NT2/D1 (cell line): Measurements from ENCODE around the gene MGARP.

Source experiments
- DNase-seq: peaks from one replicate; pipeline ENCODE4 v3.0.0-alpha.2; 2011; ENCODE audit warnings: low read depth, low spot score
- H3K27me3 ChIP-seq: 2 replicates; pipeline ENCODE4 v1.6.0; 2011; ENCODE audit warnings: mild to moderate bottlenecking; ENCODE audit not compliant: insufficient read length, insufficient read depth
- H3K36me3 ChIP-seq: 2 replicates; pipeline ENCODE4 v1.6.1; 2011; ENCODE audit warnings: mild to moderate bottlenecking, low read length, mixed read lengths; ENCODE audit not compliant: insufficient read depth, insufficient read length
- H3K4me1 ChIP-seq: 2 replicates; pipeline ENCODE4 v1.5.1; 2011; ENCODE audit not compliant: insufficient read depth, insufficient read length
- H3K4me3 ChIP-seq: 2 replicates; pipeline ENCODE4 v1.5.1; 2011; ENCODE audit warnings: low read depth; ENCODE audit not compliant: insufficient read length
- H3K9ac ChIP-seq: 2 replicates; pipeline ENCODE4 v1.6.0; 2011; ENCODE audit warnings: low read depth; ENCODE audit not compliant: insufficient read length
- H3K9me3 ChIP-seq: 2 replicates; pipeline ENCODE4 v1.5.1; 2011; ENCODE audit warnings: mild to moderate bottlenecking, low read length; ENCODE audit not compliant: insufficient read depth
- SUZ12 ChIP-seq: IDR thresholded peaks from 2 replicates; pipeline ENCODE4 v1.6.1; 2011; ENCODE audit not compliant: insufficient read length, insufficient read depth; ENCODE audit errors: extremely low read depth
- YY1 ChIP-seq: IDR thresholded peaks from 2 replicates; pipeline ENCODE4 v1.6.1; 2011; ENCODE audit not compliant: insufficient read length, insufficient read depth
- ZNF274 ChIP-seq: IDR thresholded peaks from 2 replicates; pipeline ENCODE4 v1.6.1; 2011; ENCODE audit warnings: mild to moderate bottlenecking, low read depth, low read length

Gene MGARP

DNA sequence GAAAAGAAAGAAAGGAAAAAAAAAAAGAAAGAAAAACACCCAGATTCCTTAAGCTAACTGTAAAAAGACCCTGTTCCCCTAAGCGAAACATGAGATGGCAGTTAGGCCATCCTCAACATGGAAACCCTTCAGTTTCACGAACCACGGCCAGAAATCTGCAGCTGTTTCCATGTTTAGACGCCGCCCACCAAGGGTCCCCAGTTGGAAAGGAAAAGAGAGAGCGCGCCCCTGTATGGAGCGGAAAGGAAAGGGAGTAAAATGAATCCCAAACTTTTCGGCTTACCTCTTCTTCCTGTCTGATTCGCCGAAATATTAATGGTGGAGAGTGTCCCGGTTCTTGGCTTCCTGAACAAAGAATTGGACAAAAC, 38.3 kb downstream of the MGARP start:
- no peak overlapping the region for H3K9ac ChIP-seq

DNA sequence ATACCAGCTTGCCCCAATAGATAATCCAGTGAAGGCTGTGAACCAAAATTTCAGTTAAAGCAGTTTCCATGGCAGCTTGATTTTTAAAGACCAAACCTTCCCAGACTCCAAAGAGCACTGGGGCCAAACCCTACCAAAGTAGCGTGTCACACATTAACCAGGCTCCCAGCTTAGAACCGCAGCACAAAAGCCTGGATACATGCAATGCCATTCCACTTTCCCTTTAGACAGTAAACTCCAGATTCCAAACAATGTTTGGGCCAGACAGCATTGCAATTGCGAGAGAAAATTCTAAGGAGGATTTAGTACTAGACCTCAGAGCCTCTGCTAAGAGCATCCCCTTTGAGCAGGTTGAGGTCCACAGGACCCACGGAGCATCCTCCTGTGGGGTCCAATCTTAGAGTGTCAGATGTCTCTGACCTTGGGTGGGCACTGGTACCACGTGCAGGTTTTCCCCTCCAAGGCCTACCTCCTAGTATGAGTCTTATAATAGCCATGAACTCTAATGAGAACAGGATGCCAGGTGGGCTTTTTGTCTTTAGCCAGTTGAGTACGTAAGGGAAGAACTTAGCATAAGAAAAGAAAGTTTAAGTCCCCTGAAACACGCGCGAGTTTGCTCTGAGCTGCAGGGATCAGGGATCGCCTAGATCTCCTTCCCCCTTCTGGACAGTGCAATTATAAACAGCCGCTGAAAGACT, 38.8 kb downstream of the MGARP start:
- H3K9ac ChIP-seq = no peak overlapping the region
- TF ChIP-seq ZNF274 = no peak
- TF ChIP-seq SUZ12 = no peak
- TF ChIP-seq YY1 = no peak
- H3K4me1 ChIP-seq = peaks cover 3% of the 10 kb centered on the region
- H3K27me3 ChIP-seq = no peaks in the 10 kb centered on the region
- H3K4me3 ChIP-seq = no peak overlapping the region
- peak; percentile 39 for DNase-seq
- no peaks in the 10 kb centered on the region for H3K36me3 ChIP-seq
- peaks cover 9% of the 10 kb centered on the region for H3K9me3 ChIP-seq

More for the DNA sequence above, 38.3 kb downstream of the MGARP start:
- no peaks in the 10 kb centered on the region for H3K27me3 ChIP-seq
- H3K4me1 ChIP-seq = peaks cover 3% of the 10 kb centered on the region
- H3K4me3 ChIP-seq = no peak overlapping the region
- H3K36me3 ChIP-seq = no peaks in the 10 kb centered on the region
- peaks cover 9% of the 10 kb centered on the region for H3K9me3 ChIP-seq
- DNase-seq = no peak
- no peak for TF ChIP-seq YY1
- no peak for TF ChIP-seq ZNF274
- TF ChIP-seq SUZ12 = no peak

DNA sequence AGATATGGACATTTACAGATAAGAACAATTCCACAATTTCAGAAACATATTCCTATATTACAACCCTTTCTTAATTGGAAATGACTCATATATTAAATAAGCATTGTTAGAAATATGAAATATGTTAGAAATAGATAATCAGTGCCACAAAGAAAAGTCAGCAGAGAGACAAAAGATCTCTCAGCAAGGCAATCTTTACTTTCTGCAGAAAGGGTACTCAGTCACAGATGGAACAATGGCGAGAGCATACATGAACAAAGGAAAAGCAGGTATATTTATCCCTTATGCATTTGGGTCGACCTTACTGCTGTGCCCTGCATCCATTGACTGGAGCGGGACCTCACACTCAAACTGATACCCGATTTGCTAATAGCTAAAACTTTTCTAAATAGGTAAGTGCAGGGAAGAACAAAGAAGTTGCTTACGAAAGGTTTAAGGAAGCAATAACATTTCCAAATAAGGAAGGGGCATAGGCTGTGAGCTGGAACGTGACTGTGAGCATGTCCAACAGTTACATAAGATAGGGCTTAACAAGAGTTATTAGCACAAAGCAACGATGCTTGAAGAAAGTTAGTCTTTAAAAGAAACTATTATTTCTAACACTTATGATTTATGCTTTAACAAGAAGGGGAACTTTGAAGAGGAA, 40.8 kb downstream of the MGARP start:
- no peak for DNase-seq
- no peak for TF ChIP-seq ZNF274
- TF ChIP-seq SUZ12 = no peak
- TF ChIP-seq YY1 = no peak
- no peaks in the 10 kb centered on the region for H3K36me3 ChIP-seq
- no peaks in the 10 kb centered on the region for H3K27me3 ChIP-seq
- peaks cover 3% of the 10 kb centered on the region for H3K4me1 ChIP-seq
- no peak overlapping the region for H3K4me3 ChIP-seq
- H3K9me3 ChIP-seq = peaks cover 9% of the 10 kb centered on the region
- no peak overlapping the region for H3K9ac ChIP-seq

DNA sequence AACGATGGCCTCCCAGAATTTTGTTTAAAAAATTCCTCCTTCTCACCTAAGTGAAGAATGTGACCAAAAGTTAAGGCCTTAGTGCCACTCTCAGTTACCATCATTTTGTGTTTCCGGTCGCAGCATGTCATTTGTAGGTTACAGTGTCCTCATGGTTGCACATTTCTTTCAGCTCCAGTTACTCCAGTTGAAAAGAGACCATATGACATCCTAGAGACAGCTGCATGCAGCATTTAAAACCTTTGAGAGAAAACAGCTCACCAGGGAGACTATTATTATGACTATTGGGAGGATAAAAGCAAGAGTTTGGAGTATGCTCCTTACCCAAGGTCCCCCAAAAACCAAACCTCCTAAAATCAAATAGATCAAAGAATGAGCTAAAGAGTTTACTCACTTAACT, 45.8 kb downstream of the MGARP start:
- Histone ChIP-seq H3K27me3 (no peaks in the 10 kb centered on the region), H3K9me3 (peaks cover 6% of the 10 kb centered on the region), H3K4me1 (no peaks in the 10 kb centered on the region), H3K4me3 (no peak overlapping the region), H3K36me3 (no peaks in the 10 kb centered on the region), H3K9ac (no peak overlapping the region)
- no peak for TF ChIP-seq ZNF274
- no peak for TF ChIP-seq SUZ12
- no peak for TF ChIP-seq YY1
- DNase-seq = no peak

DNA sequence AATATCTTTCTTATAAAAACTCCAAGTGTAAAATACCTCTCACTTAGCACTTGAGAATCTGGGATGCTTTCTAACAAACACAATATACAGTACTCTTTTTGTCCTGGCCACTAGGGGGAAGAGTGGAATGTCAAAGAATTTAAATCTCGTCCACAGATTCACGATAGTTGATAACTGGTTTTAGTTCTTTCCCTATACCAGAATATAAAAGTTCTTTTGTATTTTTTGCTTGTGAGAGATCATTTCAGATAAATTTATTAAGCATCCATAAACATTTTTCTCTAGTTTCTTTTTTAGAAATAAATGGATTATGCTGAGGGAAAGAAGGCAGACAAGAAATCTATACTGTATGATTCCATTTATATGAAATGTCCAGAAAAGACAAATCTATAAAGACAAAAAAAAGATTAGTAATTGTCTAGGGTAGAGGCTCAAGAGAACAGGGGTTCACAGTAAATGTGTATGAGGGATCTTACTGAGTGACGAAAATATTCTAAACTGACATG, 50.4 kb downstream of the MGARP start:
- Histone ChIP-seq H3K9me3 (no peaks in the 10 kb centered on the region), H3K4me3 (no peak overlapping the region), H3K4me1 (no peaks in the 10 kb centered on the region), H3K9ac (no peak overlapping the region), H3K36me3 (no peaks in the 10 kb centered on the region), H3K27me3 (no peaks in the 10 kb centered on the region)
- DNase-seq = no peak
- TF ChIP-seq SUZ12 = no peak
- no peak for TF ChIP-seq YY1
- TF ChIP-seq ZNF274 = no peak

DNA sequence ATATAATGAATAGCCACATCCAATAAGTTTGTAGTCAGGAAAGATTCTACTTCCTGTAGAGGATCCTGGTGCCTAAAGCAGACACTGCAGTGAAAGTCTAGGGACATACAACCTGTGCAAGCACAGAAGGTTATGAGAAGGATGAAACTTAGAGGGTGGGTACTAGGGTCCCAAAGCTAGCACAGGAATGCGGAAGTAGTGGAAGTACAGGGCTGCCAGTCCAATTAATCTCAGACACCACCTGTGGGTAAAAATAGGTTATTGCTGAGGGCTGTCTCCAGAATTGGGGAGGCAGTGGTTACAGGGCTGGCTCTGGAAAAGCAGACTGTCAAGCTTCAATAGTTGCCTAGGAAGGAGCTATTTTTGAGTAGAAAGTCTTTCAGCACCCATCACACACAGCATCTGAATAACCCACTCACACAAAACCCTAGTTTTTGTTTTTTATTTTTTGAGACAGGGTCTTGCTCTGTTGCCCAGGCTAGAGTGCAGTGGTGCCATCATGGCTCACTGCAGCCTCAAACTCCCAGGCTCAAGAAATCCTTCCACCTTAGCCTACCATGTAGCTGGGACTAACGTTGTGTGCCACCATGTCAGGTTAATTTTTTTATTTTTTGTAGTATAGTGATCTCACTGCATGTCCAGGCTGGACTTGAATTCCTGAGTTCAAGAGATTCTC, 52.2 kb downstream of the MGARP start:
- no peaks in the 10 kb centered on the region for H3K27me3 ChIP-seq
- no peak overlapping the region for H3K9ac ChIP-seq
- no peaks in the 10 kb centered on the region for H3K9me3 ChIP-seq
- no peaks in the 10 kb centered on the region for H3K36me3 ChIP-seq
- no peaks in the 10 kb centered on the region for H3K4me1 ChIP-seq
- no peak for DNase-seq
- TF ChIP-seq SUZ12 (no peak), YY1 (no peak), ZNF274 (no peak)
- H3K4me3 ChIP-seq = no peak overlapping the region
